HG03354 (cell line): ENCODE data around the gene COX4I2.
"Not testable (repeated sequence)": the region's sequence is repeated elsewhere in the genome, so short reads cannot be mapped to it uniquely, and the experiment has no call there.

Experiments used
- ATAC-seq: cut with Tn5 transposase; IDR thresholded peaks from one replicate; pipeline ENCODE4 v1.9.1; 2021; ENCODE audit warnings: mild to moderate bottlenecking; ENCODE audit not compliant: unreplicated experiment, poor library complexity, severe bottlenecking

COX4I2 gene

DNA sequence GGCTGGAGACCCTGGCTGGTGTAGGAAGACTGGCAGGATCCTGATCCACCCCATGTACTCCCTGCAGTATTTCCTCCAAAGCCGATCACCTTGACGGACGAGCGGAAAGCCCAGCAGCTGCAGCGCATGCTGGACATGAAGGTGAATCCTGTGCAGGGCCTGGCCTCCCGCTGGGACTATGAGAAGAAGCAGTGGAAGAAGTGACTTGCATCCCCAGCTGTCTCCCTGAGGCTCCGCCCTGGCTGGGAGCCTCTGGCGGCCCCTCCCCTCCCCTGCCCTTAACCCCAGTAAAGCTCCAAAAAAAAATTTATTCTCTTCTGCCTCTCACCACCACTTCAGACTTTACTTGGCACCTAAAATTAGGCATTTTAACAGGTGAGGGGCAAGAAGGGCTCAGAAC lies 7.0 kb downstream of the COX4I2 start:
- no peak for ATAC-seq

DNA sequence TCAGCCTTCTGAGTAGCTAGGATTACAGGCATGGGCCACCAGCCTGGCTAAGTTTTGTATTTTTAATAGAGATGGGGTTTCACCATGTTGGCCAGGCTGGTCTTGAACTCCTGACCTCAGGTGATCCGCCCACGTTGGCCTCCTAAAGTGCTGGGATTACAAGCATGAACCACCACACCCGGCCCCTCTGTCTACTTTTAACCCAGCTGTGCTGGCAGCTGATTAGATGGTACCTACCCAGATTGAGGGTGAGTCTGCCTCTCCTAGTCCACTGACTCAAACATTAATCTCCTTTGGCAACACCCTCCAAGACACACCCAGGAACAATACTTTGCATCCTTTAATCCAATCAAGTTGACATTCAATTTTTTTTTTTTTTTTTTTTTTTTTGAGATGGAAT lies 10.4 kb downstream of the COX4I2 start:
- not testable (repeated sequence) for ATAC-seq

DNA sequence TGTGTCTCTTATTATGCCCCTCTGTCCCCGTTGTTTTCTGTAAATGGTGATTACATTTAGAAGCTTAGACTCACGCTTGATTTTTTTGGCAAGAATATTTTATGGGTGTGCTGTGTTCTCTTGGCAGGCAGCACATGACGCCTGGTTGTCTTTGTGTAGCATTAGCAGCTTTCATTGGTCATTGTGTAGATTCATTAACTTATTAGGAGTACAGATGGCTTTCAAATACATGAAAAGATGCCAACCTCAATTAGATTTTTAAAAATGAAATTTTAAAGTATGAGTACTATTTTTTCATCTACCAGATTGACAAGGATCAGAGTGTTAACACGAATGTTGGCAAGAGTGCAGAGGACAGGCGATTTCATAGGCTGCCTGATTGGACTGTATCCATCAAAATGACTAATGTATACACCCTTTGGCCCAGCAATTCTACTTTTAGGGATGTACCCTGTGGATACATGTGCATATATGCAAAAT lies 15.2 kb downstream of the COX4I2 start:
- no peak for ATAC-seq

DNA sequence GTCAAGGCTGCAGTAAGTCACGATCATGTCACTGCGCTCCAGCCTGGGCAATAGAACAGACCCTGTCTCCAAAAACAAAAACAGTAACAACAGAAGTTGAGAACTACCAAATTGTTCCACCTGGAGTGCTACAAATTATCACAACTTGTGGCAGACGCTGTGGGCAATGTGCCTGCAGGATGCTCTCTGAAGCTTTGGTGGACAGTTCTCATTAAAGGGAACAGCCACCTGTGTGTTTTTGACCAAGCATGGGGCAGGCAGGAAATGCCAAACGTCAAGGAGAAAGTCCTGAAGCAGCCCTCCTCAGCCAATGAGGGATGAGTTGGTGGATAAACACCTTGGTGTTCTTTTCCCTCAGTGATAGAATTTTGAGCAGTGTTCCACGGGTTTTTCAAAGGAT lies 15.8 kb downstream of the COX4I2 start:
- no peak for ATAC-seq

DNA sequence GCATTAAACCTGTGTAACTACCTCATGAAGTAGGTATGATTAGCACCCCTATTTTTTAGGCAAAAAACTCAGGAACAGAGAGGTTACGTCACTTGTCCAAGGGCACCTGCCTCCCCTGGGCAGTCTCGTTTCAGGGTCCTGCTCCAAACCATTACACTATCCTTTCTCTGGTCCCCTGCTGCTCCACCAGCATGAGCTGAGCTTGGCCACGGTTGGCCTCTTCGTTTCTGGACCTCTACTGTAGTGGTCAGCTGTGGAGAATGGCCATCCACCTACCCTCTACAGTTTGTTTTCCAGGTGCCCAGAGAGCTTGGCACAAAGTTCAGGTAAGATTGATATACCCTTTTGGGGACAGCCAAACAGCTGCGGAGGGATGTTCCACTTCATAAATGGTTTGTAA lies 16.8 kb downstream of the COX4I2 start:
- no peak for ATAC-seq

DNA sequence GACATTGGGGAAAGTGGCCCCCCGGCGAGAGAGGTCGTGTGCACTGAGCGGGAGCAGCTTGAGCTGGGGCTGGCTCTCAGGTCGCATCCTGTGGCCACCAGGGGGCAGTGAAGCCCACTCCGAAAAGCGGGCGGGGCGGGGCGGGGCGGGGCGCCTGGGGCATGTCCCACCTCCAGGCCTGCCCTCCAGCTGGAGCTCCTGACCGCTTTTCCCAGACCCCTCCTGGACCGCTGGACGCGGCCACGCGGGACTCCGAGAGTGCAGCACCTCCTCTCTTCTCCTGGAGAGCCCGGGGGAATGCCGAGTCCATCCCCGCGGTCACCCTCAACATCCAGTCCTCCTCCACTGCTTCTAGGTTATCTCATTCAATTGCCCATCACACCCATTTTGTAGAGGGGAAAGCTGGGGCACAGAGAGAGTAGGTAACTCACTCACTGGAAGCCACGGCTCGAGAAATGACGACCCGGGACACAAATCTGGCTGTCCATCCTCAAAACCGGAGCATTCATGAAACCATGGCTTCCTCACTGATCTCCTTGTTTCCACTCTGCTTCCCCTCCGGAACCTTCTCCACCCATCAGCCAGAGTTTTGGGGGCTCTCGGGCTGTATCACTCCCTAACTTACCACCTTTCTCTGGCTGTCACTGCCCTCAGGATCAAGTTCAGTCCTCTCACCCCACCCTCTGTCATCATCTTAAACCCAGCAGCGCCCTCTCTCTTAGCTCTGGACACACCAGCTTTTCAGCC lies 24.1 kb downstream of the COX4I2 start:
- ATAC-seq: peak; percentile 78

DNA sequence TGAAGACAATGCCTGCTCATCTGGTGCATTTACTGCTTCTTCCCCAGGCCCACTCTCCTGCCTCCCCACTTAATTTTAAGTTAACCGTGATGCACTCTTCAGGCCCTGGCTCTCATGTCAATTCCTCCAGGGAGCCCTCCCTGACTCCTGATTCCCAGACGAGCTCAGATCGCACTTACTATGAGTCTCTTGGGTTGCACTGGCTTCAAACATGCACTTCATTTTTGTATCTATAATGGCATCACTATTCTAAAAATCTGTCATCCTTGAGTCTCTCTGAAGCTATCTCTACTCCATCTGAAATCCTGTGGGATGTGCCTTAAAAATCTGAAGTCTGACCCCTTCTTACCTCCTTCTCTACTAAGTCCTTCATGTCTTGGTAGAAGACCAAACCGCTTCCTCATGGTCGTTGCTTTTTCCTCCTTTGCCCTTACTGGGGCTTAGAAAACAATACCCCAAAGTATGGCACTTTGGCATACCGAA lies 24.7 kb downstream of the COX4I2 start:
- ATAC-seq: no peak

DNA sequence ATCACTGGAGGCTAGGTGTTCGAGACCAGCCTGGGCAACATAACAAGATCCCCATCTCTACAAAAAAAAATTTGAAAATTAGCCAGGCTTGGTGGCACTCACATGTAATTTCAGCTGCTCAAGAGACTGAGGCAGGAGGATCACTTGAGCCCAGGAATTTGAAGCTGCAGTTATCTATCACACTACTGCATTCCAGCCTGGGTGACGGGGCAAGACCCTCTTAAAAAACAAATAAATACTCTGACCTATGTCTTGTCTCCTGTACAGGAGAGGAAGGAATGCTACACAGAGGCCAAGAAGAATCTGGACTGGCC lies 25.8 kb downstream of the COX4I2 start:
- no peak for ATAC-seq

DNA sequence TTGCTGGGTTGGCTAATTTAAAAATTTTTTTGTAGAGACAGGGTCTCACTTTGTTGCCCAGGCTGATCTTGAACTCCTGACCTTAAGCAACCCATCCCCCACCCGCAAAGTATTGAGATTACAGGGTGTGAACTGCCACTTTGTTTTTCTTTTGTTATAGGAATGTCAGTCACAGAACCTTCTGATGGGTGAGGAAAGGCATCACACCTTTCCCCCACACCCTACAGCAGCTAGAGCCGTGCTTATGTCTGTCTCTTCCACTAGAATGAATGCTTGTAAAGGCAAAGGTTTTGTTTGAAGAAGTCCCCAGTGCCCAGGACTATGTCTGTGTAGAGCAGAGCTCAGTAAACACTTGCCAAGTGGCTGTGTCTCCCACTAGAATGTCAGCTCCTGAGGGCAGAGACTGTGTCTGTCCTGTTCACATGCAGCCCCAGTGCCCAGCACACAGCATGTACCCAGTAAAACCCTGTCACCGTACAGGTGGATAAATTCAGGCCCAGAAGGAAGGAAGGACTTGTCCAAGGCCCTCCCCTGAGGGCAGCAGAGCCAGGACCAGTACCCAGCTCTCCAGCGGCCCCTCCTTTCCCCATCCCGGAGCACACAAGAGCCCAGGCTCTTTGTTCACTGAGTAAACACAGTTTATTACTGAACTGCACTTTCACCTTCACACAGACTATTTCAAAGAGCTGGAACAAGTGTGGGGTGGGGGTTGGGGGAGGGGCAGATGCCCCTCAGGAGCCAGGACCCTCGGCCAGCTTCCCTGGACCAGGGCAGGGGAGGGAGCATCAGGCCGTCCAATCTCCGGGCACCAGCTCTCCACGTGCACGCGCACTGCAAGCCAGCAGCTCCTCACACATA lies 26.4 kb downstream of the COX4I2 start:
- ATAC-seq: no peak

DNA sequence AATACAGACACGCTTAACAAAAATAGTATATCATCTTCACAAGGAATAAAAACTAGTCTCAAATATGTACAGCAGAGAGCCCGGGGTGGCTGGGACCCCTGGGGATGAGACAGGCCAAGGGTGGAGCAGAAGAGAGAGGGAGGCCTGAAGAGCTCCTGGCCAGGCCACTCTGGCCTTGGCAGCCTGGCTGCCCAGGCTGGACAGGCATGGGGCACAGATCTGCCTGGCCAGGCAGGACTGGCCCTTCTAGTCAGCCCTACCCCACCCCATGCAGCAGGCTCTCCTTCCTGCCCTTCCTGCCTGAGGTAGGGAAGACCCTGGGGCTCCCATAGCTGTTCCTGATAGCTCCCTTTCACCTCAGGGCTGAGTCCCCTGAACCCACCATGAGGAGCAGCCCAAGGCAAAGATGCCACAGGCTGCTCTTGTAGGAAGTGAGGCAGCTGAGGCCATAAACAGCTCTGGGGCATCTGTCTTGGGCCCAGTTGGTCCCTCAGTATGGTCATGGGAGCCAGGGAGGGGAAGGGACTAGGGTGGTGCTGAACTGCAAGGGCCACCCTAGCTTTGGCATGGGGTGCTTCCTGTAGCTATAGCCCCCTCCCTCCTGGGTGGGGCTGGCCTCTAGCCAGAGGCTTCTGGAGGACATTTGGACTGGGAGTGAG lies 27.1 kb downstream of the COX4I2 start:
- no peak for ATAC-seq

DNA sequence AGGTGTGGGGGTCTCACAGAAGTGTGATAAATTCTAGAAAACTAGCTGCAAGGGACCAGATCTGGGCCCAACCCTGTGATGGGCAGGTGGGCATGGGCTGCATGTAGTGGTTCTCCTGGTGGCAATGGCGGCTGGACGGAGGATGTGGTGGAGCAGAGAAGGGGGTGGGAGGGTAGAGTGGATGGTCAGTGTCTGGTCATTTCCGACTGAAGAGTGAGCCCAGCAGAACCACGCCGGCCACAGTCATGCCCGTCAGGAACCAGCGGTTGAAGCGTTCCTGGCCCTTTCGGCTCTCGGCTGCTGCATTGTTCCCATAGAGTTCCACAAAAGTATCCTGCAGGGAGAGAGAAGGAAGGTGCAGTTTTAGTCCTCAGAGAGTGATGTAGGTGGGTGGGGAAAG lies 28.0 kb downstream of the COX4I2 start:
- ATAC-seq: no peak

DNA sequence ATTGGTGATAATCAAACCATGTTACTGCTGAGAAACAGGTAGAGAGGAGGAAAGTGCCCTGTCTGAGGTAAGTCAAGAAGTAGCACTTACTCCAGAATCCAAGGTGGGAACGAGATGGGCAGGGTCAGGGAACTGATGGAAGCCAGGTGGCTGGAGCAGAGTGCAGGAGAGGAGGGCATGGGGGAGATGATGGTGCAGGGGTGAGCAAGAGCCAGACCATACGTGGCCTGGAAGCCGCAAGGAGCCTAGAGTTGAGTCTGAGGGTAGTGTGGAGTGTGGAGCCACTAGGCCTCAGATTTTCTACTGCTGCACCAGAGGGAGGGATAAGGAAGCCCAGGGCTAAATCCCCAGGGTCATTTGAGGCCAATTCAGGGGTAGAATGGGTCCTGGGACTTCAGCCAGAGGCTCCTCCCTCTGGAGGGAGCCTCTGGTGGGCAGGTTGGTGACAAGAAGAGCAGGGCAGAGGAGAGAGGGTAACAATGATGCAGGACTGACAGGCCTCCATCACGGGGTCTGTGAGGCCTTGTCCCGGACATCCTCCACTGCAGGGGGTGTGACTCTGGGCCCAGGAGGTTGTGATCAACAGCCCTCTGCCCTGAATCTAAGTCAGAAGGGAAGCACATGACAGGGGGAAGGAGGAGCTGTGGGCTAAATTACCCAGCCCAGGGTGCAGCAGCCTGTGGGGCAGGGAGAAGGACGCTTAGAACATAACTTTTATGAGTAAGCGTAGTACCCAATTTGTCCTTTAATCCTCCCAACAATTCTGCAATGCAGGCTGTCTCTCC lies 28.7 kb downstream of the COX4I2 start:
- no peak for ATAC-seq

DNA sequence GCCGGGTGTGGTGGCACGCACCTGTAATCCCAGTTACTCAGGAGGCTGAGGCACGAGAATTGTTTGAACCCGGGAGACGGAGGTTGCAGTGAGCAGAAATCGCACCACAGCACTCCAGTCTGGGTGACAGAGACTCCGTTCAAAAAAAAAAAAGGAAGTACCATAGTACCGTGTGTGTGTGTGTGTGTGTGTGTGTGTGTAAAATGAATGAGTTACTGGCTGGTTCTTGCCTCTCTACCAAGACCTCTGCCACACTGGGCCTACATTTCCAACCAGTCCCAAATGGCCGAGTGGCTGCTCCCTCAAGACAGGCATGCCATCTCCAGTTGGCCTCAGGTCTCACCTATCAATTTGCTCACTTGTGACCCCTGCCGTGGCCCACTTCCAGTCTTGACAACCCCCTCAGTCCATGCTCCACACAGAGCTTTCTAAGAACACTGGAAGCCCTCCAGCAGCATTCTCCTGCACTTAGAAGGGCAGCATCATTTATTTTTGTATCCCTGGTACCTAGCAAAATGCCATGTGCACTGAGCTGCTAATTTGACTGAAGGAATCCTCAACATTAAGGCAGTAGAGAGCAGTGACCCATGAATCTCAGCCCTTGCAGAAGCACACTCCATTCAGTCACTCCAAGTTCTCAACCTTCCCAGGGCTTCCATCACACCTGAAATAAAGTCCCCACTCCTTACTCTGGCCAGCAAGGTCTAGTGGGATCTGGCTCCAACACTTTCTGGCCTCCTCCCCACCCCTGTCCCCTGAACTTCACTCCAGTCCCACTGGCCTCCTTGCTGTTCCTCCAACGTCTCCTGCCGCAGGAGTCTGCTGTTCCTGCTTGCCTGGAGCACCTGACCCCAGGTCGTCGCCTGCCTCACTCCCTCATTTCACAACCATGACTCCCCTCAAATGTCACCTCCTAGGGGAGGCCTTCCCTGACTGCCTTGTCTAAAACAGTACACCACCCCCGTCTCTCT lies 29.9 kb downstream of the COX4I2 start:
- no peak for ATAC-seq

DNA sequence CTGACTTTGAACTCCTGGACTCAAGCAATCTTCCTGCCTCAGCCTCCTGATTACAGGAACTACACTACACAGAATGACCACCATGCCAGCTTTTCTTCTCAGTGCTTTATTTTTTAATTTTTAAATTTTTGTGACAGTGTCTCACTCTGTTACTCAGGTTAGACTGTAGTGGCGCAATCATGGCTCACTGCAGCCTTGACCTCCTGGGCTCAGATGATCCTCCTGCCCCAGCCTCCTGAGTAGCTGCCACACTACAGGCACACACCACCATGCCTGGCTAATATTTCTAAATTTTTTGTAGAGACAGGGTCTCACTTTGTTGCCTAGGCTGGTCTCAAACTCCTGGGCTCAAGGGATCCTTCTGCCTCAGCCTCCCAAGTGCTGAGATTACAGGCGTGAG lies 31.2 kb downstream of the COX4I2 start:
- ATAC-seq: not testable (repeated sequence)

DNA sequence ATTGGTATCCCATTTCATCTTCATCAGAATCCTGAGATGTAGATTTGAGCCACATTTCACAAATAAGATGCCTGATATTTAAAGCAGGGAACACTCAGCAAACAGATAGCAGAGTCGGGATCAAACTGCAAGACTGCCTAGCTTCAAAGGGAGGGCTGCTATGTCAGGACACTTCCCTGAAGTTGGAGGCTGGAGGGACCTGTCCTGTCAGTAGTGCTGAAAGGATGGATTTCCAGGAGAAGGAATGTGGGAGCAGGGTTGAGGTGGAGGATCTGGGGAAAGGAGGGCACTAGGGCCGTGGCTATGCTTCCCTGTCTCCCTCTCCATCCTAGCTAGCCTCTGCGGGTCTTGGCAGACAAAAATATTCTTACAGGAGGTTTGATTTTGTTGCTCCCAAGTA lies 32.2 kb downstream of the COX4I2 start:
- no peak for ATAC-seq

DNA sequence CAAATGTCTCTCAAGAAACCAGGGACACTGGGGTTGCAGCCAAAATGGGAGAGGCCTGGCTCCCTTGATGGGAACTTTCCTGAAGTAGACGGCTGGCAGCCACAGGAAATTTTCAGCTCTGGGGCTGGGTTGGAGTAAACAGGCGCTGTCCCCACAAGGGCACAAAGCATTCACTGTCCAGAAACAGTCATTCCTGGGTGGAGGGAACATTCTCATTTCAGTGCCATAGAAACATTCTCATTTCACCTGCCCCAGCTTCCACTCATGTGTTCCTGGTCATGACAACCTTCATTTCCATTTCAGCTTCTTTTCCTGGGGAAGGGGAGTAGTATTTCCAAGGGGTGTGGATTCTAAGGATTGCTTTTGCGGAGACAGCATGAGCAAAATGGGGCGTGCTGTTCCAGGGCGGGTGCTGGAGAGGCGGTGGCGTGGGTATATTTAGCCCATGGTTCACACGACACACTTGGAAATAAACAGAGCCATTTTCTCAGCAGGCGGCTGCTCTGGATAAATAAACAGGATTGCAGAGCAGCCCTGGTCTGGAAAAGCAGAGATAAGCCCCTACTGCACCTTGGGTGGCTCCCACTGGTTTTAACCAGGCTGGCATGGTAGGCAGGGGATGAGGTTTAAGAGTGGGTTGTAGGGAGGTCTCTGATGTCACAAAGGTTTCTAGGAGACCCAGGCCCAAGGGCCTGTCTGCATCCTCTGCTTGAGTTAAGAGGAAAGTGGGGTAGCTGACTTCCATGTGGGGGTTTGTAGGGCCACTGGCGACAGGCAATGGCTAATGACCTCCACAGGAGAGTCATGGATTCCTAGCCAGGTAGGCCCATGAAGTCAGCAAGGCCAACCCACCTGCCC lies 32.9 kb downstream of the COX4I2 start:
- no peak for ATAC-seq

DNA sequence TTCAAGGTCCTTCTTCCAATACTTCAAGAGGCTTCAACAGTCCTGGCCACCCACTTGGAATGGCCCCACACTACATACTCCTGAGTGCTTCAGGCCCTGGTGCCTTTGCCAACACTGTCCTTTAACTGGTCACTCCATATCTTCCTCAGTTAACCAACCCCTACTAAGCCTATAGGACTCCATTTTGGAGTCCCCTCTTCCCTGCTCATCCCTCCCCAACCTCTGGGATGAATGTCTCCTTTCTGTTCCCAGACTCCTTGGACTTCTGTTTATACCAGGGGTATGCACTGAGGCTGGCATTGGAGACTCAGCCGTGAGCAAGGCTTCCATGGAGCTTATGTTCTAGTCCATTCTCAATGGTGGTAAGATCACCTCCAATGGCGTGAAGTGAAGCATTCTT lies 33.6 kb downstream of the COX4I2 start:
- ATAC-seq: no peak

DNA sequence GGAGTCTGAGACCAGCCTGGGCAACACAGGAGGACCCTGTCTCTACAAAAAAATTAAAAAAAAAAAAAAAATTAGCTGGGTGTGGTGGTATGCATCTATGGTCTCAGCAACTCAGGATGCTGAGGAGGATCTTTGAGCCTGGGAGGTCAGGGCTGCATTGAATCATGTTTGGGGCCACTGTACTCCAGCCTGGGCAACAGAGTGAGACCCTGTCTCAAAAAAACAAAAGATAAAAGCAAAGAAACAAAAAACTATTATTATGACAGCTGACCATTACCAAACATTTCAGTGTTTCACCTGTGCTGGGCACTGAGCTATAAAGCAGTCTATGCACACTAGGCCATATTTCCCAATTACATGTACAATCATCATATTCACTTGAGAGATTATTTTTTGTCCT lies 35.7 kb downstream of the COX4I2 start:
- no peak for ATAC-seq
